Loucy (cell line): Measurements from ENCODE around the gene DPEP3.

Source experiments
- H2AFZ ChIP-seq: fragments of 200-600 bp; sonication (generic); 2 replicates; pipeline ENCODE4 v1.6.0; 2016; ENCODE audit warnings: antibody characterized with exemption, mild to moderate bottlenecking, low read length, moderate library complexity
- H3F3A ChIP-seq: fragments of 200-600 bp; 2 replicates; pipeline ENCODE4 v1.6.0; 2016; ENCODE audit warnings: antibody characterized with exemption, low read depth, mild to moderate bottlenecking
- H3K27me3 ChIP-seq: fragments of 200-600 bp; sonication (generic); 2 replicates; pipeline ENCODE4 v1.6.1; 2014; ENCODE audit warnings: low read length, mild to moderate bottlenecking; ENCODE audit not compliant: insufficient read depth, poor library complexity, severe bottlenecking
- H3K36me3 ChIP-seq: fragments of 200-600 bp; sonication (generic); 2 replicates; pipeline ENCODE4 v1.6.1; 2016; ENCODE audit warnings: low read length; ENCODE audit not compliant: insufficient read depth
- H3K4me1 ChIP-seq: fragments of 200-600 bp; sonication (generic); 2 replicates; pipeline ENCODE4 v1.5.1; 2014; ENCODE audit warnings: low read length, mild to moderate bottlenecking; ENCODE audit not compliant: insufficient read depth, poor library complexity, severe bottlenecking
- H3K4me2 ChIP-seq: fragments of 200-600 bp; sonication (generic); 2 replicates; pipeline ENCODE4 v1.6.0; 2014; ENCODE audit warnings: antibody characterized with exemption, low read length, low read depth, mild to moderate bottlenecking; ENCODE audit not compliant: poor library complexity, severe bottlenecking
- H3K4me3 ChIP-seq: fragments of 200-600 bp; sonication (generic); 2 replicates; pipeline ENCODE4 v1.5.1; 2014; ENCODE audit warnings: low read length, mild to moderate bottlenecking, mixed read lengths; ENCODE audit not compliant: poor library complexity, severe bottlenecking
- H3K79me2 ChIP-seq: fragments of 200-600 bp; sonication (generic); 2 replicates; pipeline ENCODE4 v1.6.1; 2014; ENCODE audit warnings: low read length; ENCODE audit not compliant: insufficient read depth
- H3K9ac ChIP-seq: fragments of 200-600 bp; sonication (generic); 2 replicates; pipeline ENCODE4 v1.6.0; 2014; ENCODE audit warnings: mild to moderate bottlenecking, low read depth, low read length, moderate library complexity; ENCODE audit not compliant: poor library complexity, severe bottlenecking
- H3K9me2 ChIP-seq: fragments of 200-600 bp; sonication (generic); replicated peaks from 2 replicates; pipeline ENCODE4 v1.6.1; 2016; ENCODE audit warnings: low read depth, low read length, mixed read lengths
- H3K9me3 ChIP-seq: fragments of 200-600 bp; sonication (generic); 2 replicates; pipeline ENCODE4 v1.6.1; 2014; ENCODE audit warnings: mild to moderate bottlenecking, antibody characterized with exemption, low read length, low read depth; ENCODE audit not compliant: insufficient read depth
- H4K20me1 ChIP-seq: fragments of 200-600 bp; sonication (generic); 2 replicates; pipeline ENCODE4 v1.6.0; 2014; ENCODE audit warnings: antibody characterized with exemption, low read length, mild to moderate bottlenecking; ENCODE audit not compliant: insufficient read depth, poor library complexity, severe bottlenecking
- CTCF ChIP-seq: fragments of 200-600 bp; sonication (generic); conservative IDR thresholded peaks from 2 replicates; pipeline ENCODE4 v1.5.1; 2014; ENCODE audit warnings: mild to moderate bottlenecking, antibody characterized with exemption, low read length
- EZH2phosphoT487 ChIP-seq: fragments of 200-600 bp; IDR thresholded peaks from 2 replicates; pipeline ENCODE4 v1.6.1; 2018; ENCODE audit warnings: antibody characterized with exemption, mild to moderate bottlenecking, moderate library complexity, borderline replicate concordance

The DPEP3 gene

GRCh38 chr16:67943256-67943618 lies 37.1 kb downstream of the DPEP3 start:
- no peak overlapping the region for H2AFZ ChIP-seq
- TF ChIP-seq EZH2phosphoT487: no peak
- TF ChIP-seq CTCF: no peak
- H3K36me3 ChIP-seq: no peaks in the 10 kb centered on the region
- no peaks in the 10 kb centered on the region for H3K27me3 ChIP-seq
- peaks cover 15% of the 10 kb centered on the region for H3K4me1 ChIP-seq
- H3K9me3 ChIP-seq: no peaks in the 10 kb centered on the region
- H3K9me2 ChIP-seq: no peaks in the 10 kb centered on the region
- no peaks in the 10 kb centered on the region; the same call in 1 of the 2 replicates for H3F3A ChIP-seq
- H4K20me1 ChIP-seq: no peaks in the 10 kb centered on the region
- no peak overlapping the region for H3K4me2 ChIP-seq
- H3K9ac ChIP-seq: no peak overlapping the region
- no peak overlapping the region for H3K4me3 ChIP-seq
- peaks cover under 1% of the 10 kb centered on the region; the same call in 1 of the 2 replicates for H3K79me2 ChIP-seq

GRCh38 chr16:67942510-67943255 lies 37.6 kb downstream of the DPEP3 start:
- no peaks in the 10 kb centered on the region for H3K36me3 ChIP-seq
- H2AFZ ChIP-seq: no peak overlapping the region
- no peak for TF ChIP-seq CTCF
- no peak for TF ChIP-seq EZH2phosphoT487
- H3K4me2 ChIP-seq: no peak overlapping the region
- H3K9me3 ChIP-seq: no peaks in the 10 kb centered on the region
- no peaks in the 10 kb centered on the region for H4K20me1 ChIP-seq
- H3K79me2 ChIP-seq: peaks cover 6% of the 10 kb centered on the region
- no peaks in the 10 kb centered on the region for H3K9me2 ChIP-seq
- H3K9ac ChIP-seq: no peak overlapping the region
- no peaks in the 10 kb centered on the region for H3K27me3 ChIP-seq
- H3K4me1 ChIP-seq: peaks cover 15% of the 10 kb centered on the region
- no peaks in the 10 kb centered on the region; the same call in 1 of the 2 replicates for H3F3A ChIP-seq
- no peak overlapping the region for H3K4me3 ChIP-seq

GRCh38 chr16:67942200-67942509 lies 38.1 kb downstream of the DPEP3 start:
- no peak overlapping the region for H3K4me2 ChIP-seq
- H3K9ac ChIP-seq: no peak overlapping the region
- TF ChIP-seq EZH2phosphoT487 (no peak), CTCF (peak; percentile 91)
- H3K4me3 ChIP-seq: no peak overlapping the region
- no peaks in the 10 kb centered on the region for H3K36me3 ChIP-seq
- H3F3A ChIP-seq: no peaks in the 10 kb centered on the region; the same call in 1 of the 2 replicates
- peaks cover 11% of the 10 kb centered on the region for H3K79me2 ChIP-seq
- no peak overlapping the region for H2AFZ ChIP-seq
- H4K20me1 ChIP-seq: no peaks in the 10 kb centered on the region
- H3K4me1 ChIP-seq: peaks cover 19% of the 10 kb centered on the region
- H3K9me2 ChIP-seq: no peaks in the 10 kb centered on the region
- H3K9me3 ChIP-seq: no peaks in the 10 kb centered on the region
- H3K27me3 ChIP-seq: no peaks in the 10 kb centered on the region
